Neural progenitor cell (in vitro differentiated cells): ENCODE data around the gene SLC28A1.
A peak's percentile ranks its signal among the peaks of the same experiment; 100 is the strongest.

Experiments
- CTCF ChIP-seq: fragments of 200-600 bp; sonication (generic); IDR thresholded peaks from 2 replicates; pipeline ENCODE4 v1.5.1; 2017; ENCODE audit warnings: antibody characterized with exemption, mild to moderate bottlenecking
- EZH2 ChIP-seq: fragments of 200-600 bp; sonication (generic); IDR thresholded peaks from 2 replicates; pipeline ENCODE4 v1.6.1; 2017; ENCODE audit warnings: antibody characterized with exemption, mild to moderate bottlenecking, moderate library complexity

GRCh38 chr15:84981054-84981710 lies 96.7 kb downstream of the SLC28A1 start:
- peak; percentile 25 for TF ChIP-seq CTCF
- peak; percentile 55 for TF ChIP-seq EZH2
